ENCODE measurements around the gene PDCD1. TPM values are rescaled to one million over a fixed set of nuclear protein-coding genes. Genes with fewer than 3 reads are reported as not detected.
"Not testable (repeated sequence)": the region's sequence is repeated elsewhere in the genome, so short reads cannot be mapped to it uniquely, and the experiment has no call there.

PDCD1 gene
- total RNA-seq, result 2.0 TPM
- long read RNA-seq, partial matches to known transcripts, result 0 of 5 reads
- long read RNA-seq, other reads (novel, unspliced or antisense), result 2 of 5 reads

DNA sequence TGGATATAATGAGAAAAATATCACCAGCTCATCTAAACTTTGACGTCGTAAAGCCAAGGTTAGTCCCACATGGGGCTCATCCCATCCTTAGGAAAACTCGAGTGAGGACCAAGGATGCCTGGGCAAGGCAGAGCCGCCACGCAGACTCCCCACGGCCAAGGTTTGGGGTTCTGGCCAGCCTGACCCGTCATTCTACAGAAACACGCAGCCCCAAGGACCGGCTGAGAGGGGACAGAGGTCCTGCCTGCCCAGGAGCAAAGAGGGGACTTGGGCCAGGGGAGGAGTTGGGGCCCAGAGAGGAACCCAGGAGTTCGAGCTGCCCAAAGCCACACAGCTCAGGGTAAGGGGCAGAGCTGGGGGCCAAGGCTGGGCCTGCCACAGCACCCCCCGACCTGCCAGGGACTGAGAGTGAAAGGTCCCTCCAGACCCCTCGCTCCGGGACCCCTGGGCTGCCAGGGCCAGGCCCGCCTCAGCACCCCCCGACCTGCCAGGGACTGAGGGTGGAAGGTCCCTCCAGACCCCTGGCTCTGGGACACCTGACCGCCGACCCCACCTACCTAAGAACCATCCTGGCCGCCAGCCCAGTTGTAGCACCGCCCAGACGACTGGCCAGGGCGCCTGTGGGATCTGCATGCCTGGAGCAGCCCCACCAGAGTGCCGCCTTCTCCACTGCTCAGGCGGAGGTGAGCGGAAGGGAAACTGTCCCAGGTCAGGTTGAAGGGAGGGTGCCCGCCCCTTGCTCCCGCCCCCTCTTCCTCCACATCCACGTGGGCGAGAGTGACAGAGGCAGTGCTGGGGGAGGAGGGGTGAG, at the start of gene PDCD1:
Gene PDCD1 (minus strand): TSS at position 689 of the 811 bp plus-strand sequence. CDS start 56 bp downstream, at position 633.
- intact Hi-C loops (cut with DNase I), result no loop called here
- DNase-seq, result peak; percentile 58
- ATAC-seq (ENCODE audit: poor library complexity), result peak; percentile 8

DNA sequence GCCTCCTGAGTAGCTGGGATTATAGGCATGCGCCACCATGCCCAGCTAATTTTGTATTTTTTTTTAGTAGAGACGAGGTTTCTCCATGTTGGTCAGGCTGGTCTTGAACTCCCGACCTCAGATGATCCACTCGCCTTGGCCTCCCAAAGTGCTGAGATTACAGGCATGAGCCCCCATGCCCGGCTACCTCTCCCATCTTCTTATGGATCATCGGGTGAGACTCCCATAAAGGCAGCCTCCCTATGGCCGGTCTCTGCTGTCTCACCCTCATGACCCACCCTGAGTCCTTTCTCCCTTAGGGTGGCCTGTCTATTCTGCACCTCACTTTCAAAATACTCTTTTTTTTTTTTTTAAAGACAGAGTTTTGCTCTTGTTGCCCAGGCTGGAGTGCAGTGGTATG, 49.1 kb upstream of the PDCD1 start:
- ATAC-seq (ENCODE audit: poor library complexity); intact Hi-C loops (cut with DNase I); DNase-seq: not testable (repeated sequence)

DNA sequence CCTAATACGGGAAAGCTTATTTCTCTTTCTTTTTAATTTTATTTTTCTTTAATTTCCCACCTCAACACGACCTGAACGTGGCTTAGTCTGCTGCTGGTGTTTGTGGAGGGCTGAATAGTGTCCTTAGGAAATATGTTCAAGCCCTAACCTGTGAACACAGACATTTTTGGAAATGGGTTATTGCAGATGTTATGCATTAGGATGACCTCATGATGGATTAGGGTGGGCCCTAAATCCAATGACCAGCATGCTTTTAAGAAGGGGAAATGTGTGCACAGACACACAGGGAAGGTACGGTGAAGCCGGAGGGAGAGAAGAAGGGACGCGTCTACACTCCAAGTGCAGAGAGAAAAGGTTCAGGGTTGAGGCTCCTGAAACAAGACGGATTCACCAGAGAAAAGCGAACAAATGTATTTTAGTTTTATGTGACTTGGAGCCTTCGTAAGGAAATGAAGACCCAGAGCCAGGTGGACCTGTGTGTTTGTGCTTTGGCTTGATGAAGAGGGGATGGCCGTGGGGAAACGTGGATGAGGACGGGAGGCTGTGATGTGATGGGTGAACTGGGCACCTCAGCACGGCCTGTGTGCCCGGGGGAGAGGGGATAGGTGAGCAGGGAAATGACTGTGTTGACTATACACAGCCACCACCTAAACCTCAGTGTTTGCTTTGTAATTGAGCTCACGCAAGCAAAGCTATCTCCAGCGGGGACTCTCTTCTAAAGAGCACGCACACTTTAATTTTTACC, 48.3 kb upstream of the PDCD1 start:
- ATAC-seq (ENCODE audit: poor library complexity), result no peak
- no peak for DNase-seq
- intact Hi-C loops (cut with DNase I), result no loop called here

DNA sequence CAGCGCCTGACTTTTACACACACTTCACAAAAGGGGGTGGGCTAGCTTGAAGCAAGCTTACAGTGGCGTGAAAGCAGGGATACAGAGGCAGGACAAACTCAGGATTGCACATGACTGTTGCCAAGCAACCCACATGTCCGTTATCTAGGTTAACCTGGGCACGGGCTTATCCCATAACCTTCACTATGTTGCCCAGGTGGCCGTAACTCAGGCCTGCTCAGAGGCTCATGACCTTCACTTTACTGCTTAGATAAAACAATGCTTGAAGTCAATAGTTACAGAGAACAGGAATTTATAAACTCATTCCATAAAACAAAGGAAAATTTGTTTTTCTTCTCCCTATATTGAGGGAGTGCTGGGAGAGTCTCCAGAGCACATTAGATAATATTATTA, 47.7 kb upstream of the PDCD1 start:
- DNase-seq; intact Hi-C loops (cut with DNase I); ATAC-seq (ENCODE audit: poor library complexity): not testable (repeated sequence)

DNA sequence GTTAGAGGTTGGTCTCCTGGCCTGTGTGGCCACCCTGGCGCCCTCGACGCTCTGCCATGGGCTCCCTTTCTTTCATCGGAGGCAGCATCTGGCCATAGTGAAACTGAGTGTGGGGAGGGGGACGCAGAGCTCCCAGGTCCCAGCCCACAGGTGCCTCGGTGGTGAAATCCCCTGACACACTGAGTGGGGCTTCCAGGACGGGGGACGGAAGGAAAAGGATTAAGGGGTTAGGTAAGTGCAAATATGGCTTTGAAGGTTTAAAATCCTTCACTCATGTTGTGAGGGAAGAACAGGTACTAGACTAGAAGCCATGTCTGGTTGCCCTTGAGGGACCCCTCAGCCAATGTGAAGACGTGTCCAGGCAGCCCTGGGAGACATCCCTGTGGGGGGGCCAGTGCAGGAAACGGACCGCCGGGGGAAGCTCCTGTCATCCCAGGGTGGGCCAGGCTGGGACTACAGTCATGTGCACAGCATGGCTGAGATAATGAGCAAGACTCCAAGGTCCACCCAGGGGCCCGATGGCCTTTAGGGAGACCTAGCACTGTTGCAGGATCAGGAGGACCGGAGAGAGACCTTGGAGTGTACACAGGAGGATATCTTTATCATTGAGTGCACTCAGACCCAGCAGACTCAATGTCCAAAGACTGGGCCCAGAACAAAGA, 47.2 kb upstream of the PDCD1 start:
- intact Hi-C loops (cut with DNase I), result no loop called here

DNA sequence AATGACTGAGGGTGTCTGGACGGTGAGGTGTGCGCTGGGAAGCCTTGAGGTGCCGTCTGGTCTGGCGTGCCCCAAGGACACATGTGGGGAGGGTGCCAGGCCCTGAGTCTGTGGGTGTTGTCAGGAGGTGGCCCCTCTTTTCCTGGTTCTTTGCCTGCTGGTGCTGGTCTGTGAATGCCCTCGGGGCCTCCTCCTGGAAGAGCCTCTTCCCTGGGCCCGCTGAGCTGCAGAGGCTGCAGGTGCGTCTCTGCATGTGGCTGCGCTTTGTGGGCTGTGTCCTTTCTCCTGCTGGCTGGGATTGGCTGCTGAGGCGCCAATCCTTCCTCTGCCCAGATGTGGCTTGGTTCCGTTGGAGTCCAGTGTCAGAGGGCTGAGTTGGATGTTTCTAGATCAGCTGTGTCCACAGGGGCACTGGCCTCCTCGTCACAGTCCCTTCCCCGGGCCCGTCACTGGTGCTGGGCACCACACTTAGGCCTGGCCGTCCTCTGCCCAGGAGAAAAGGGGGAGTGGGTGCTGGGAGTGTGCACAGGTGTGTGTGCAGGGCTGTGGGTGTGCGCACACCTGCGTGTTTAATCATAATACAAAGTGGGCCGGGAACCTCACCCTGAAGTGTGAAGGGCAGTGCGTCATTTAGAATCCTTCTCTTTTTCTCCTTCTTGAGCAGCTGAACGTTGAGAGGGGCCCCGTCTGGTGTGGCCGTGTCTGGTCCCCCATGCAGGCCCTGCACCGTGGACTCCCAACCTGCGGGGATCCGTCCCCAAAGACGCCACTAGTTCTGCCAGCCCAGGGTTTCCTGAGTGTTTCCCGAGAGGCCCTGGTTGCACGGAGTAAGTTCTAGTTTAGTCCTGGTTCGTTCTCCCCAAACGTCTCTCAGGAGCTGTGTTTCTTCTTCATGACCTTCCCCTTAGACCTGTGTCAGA, 46.4 kb upstream of the PDCD1 start:
- intact Hi-C loops (cut with DNase I), result no loop called here
- ATAC-seq (ENCODE audit: poor library complexity), result no peak
- DNase-seq, result no peak

More for the DNA sequence above, 47.2 kb upstream of the PDCD1 start:
- no peak for DNase-seq
- ATAC-seq (ENCODE audit: poor library complexity), result no peak

DNA sequence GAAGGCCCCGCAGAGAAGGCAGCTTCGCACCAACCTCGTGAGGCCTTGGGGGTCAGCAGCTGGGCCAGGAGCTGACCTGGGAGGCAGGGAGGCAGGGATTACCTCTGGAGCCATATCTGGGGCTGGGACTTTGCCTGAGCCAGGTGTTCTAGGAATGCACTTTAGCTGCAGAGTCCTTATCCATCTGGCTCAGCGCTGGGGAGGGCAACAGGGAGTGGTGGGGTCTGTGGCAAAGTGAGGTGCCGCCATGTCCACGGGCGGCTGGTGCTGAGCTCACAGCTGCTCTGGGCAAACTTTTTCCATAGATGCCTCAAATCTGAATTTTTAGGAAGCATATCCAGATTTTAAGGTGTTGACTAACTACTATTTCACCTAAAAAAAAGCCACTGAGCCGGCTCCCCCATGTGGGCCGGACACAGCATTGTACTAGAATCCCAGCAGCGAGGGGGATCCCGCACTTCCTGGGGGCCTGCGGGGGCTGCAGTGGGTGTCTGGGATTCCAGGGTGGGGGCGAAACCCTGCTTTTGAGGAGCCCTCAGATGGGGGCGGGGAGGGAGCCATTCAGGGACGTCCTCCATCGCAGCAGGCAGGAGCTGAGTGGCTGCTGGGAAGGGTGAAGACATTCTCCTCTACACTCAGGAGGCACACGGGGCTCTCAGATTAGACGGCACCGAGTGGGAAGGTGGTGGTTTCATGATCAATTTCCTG, 45.5 kb upstream of the PDCD1 start:
- intact Hi-C loops (cut with DNase I), result no loop called here
- DNase-seq, result no peak
- no peak for ATAC-seq (ENCODE audit: poor library complexity)

DNA sequence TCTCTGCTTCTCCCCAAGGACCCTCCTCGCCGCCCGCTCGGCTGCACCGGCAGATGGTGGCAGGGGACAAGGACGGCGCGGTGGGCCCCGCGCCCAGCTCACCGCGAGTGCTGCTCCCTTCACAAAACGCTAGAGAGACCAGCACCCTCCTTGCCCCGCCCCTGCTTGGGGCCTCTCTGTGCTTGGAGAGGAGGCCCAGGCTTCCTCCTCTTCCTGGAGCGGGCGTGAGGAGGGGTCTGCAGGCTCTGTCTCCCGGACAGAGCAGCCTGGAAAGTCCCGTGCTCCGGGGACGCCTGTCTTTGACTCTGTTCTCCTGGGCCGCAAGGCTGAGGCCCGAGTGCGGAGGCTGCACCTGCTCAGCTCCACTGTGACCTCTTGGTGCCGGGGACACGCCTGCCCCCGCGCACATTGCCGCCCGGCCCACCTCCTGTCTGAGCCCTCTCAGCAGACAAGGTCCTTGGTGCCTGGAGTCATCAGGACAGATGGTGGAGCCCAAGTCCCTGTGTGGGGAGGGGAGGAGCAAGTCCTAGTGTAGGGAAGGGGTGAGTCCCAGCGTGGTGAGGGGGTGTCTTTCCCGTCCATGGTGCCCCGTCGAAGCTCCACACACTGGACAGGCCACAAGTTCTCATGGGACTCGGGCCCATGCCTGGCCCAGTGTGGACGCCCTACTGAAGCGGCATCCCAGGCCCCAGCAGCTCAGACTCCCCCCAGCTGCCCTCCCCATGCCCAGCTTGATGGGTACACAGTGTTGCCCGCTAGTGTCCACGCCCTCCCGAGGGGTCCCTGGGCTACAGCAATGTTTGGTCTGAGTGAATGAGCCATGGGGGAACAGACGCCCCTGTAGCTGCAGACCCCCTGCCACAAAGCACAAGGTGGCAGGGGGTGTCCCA, 44.7 kb upstream of the PDCD1 start:
- DNase-seq (no peak), ATAC-seq (ENCODE audit: poor library complexity) (no peak)
- intact Hi-C loops (cut with DNase I), result no loop called here

DNA sequence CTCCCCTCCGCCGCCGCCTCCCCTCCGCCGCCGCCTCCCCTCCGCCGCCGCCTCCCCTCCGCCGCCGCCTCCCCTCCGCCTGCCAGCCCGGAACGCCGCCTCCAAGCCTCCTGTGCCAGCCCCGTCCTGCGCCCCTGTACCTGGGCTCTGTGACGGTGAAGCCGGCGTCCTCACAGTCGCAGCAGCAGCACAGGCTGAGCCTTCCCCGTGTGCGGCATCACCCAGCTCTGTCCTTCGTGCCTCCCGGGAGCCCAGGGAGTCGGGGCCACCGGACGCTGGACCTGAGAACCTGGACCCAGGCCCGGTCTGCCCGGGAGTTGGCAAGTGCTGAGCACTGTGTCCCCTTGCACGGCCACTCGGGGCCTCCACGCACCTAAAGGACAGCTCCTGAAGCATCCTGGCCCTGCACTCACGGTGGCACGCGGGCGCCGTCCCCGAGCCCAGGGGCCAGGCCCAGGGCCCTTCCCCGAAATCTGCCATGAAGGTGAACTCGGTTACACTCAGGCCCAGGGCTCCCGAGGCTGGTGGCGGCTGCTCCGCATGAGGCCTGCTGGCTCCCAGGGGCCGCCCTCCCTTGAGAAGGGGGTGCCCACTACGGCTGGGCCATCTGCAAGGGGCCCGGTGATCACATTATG, 43.8 kb upstream of the PDCD1 start:
- no peak for ATAC-seq (ENCODE audit: poor library complexity)
- intact Hi-C loops (cut with DNase I), result no loop called here
- no peak for DNase-seq

DNA sequence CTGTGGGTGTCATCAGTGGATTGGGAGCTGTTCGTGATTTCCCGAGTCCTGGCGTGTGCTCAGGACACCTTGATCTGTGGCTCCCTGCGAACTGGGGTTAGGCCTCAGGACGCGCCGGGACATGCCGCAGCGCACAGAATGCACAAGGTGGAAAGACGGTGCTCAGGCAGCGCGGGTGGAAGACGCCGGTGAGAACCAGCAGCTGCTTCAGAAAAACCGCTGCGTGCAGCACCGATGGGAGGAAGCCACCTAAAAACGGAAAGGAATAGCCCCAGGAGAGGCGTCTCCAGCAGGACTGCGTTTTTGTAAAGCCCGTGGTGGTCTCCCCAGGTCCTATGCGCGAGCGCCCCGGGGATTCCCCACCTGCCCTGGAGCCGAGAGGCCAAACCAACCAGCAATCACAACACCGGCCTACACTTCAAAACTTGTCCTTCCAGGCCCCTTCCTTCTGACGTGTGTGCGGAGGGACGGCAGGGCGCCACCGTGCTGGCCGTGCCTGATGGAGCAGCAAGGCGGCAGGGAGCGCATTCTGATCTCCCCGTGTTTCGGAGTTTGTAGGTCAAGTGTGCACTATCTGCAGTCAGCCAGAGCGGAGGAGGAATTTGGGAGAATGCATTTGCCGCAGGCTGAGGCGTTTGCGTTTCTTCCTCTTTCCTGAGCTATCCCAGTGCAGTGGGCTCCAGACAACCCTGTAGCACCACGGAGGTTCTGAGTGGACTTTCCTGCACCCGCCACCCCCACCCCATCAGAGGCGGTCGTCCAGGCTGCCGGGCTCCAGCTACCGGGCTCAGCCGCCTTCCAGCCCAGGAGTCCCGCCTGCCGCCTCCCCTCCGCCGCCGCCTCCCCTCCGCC, 43.0 kb upstream of the PDCD1 start:
- ATAC-seq (ENCODE audit: poor library complexity), result no peak
- DNase-seq, result no peak
- intact Hi-C loops (cut with DNase I), result no loop called here

DNA sequence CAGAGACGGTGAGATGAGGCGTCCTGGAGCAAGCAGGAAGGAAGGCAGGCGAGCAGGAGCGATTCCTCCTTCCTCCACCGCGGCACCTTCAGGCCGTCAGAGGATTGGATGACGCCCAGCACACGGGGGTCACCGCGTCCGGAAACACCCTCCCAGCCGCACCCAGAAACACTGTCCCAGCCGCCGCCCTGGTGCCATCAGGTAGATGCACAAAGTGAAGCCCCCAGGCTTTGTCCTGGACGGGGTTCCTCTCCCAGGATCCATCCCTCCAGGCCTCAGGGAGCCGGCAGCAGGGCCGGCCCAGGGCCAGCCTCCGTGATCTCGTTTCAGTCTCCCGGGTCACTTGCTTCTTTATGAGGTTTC, 42.3 kb upstream of the PDCD1 start:
- intact Hi-C loops (cut with DNase I), result no loop called here
- DNase-seq (no peak), ATAC-seq (ENCODE audit: poor library complexity) (no peak)

DNA sequence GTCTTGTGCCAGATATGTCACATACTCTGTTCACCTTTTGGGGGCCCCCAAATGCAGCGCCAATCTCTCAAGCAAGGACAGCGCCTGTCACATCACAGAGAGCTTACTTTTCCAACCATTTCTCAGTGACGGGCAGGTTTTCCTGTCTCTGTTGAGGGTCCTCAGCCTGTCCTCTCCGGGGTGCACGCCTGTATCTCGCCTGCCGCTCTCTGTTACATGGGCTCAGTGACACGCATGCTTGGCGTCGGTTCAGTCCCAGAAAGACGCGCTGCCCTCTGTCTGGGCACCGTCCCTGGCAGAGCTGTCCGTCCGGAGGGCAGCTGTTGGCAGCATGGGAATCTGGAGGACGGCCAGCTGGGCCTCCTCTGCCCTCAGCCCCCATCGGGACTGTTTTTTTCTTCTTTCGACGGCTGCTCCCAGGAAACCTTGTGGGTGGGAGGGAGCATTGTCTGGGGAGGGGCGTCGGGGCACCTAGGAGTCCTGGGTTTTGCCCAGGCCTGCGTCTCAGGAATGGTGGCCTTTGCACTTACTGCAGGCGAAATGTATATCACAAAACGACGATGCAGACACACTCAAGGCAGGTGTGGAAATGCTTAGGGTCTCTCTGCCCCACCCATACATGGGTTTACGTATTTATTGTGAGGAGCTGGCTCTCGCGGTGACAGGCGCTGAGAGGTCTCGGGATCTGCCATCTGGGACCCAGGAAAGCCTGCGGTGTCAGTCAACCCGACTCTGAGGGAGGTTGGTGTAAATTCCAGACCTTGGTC, 41.7 kb upstream of the PDCD1 start:
- intact Hi-C loops (cut with DNase I), result no loop called here
- ATAC-seq (ENCODE audit: poor library complexity), result no peak
- no peak for DNase-seq

DNA sequence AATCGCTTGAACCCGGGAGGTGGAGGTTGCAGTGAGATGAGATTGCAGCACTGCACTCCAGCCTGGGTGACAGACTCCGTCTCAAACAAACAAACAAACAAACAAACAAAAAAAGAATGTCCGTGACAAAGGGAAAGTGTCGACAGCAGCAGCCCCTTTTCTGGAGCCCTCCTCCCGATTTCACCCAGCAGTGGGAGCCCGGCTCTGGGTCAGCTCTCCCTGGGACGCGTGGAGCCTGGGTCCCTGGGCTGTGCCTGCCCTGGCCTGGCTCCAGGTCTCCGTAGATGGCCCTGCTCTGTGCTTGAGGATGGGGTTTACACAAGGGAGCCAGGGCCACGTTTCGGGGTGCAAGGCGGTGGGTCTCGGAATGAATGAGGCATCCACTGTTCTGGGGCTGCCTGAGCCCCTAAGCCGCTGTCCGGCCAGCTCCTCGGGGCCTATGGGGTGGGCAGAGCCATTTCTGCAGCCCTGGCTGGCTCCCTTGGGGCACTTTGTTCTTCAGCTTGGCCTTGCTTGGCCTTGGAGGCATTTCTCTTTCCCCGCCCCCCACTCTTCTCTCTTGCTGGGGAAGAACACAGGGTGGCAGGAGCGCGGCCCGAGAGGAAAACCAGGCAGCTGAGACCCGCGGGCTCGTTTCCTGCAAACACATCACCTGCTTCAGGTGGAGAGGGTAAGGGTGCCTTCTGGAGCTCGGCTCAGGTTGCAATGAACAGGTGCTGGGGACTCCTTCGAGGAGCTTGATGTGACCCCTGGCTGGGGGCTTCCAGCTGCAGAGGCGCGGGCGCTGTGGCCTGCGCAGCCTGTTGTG, 40.0 kb upstream of the PDCD1 start:
- ATAC-seq (ENCODE audit: poor library complexity), result no peak
- intact Hi-C loops (cut with DNase I), result no loop called here
- no peak for DNase-seq

DNA sequence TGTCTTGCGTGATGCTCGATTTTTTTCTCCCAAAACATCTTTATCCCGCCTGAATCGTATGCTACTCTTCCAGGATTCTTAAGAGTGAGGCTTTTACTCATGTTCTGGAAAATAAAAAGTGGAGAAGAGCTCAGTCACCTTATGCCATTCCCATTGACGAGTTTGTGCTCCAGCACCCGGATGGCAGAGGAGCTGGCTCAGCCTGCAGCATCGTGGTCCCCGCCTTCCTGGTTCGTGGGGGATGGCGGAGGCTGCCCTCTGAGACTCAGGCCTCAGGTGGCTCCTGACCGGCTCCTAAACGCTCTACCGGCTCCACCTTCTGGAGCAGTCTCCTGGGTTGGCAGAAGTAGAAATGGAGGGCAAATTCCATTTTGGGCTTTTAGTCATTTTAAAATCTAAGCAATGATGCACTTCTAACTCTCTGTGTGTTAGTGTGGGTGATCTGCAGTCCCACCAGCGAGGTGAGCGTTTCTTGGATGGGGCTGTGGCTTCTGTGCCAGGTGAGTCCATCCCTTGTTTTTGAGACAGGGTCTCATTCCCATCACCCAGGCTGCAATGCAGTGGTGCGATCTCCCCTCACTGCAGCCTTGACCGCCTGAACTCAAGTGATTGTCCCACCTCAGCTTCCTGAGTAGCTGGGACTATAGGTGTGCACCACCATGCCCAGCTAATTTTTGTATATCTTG, 38.7 kb upstream of the PDCD1 start:
- DNase-seq (no peak), ATAC-seq (ENCODE audit: poor library complexity) (no peak)
- intact Hi-C loops (cut with DNase I), result no loop called here
